Activated CD4-positive, CD25-positive, alpha-beta regulatory T cell (primary cell): Measurements from ENCODE around the gene RUNX1.

Source experiments
- DNase-seq, 4 experiments: peaks; one replicate each; lab custom pipeline; 2025; lab: John Stamatoyannopoulos, UW

RUNX1 gene

GRCh38 chr21:34846601-34847112 is 202.4 kb downstream of the RUNX1 start:
- DNase-seq, result no peak

- DNase-seq, result no peak
These were observed 203.3 kb downstream of the RUNX1 start for GRCh38 chr21:34845521-34846451.

- DNase-seq, result no peak
These were observed 204.2 kb downstream of the RUNX1 start for GRCh38 chr21:34844924-34845238.

GRCh38 chr21:34844013-34844923 is 204.8 kb downstream of the RUNX1 start:
- DNase-seq, result no peak

GRCh38 chr21:34843562-34843961 is 205.5 kb downstream of the RUNX1 start:
- no peak for DNase-seq

- no peak for DNase-seq
These were observed 207.9 kb downstream of the RUNX1 start for GRCh38 chr21:34841154-34841553.

GRCh38 chr21:34840693-34841092 is 208.4 kb downstream of the RUNX1 start:
- DNase-seq, result no peak

GRCh38 chr21:34838956-34839820 is 209.9 kb downstream of the RUNX1 start:
- no peak for DNase-seq

- no peak for DNase-seq
These were observed 212.1 kb downstream of the RUNX1 start for GRCh38 chr21:34836933-34837505.

- no peak for DNase-seq
These were observed 212.8 kb downstream of the RUNX1 start for GRCh38 chr21:34836103-34836932.

- DNase-seq, result no peak
These were observed 213.6 kb downstream of the RUNX1 start for GRCh38 chr21:34835526-34835925.

- DNase-seq, result no peak
These were observed 214.1 kb downstream of the RUNX1 start for GRCh38 chr21:34834852-34835501.

- no peak for DNase-seq
These were observed 214.8 kb downstream of the RUNX1 start for GRCh38 chr21:34834290-34834689.

- no peak for DNase-seq
These were observed 215.6 kb downstream of the RUNX1 start for GRCh38 chr21:34833465-34833864.

GRCh38 chr21:34830386-34831170 is 218.5 kb downstream of the RUNX1 start:
- no peak for DNase-seq

GRCh38 chr21:34827445-34828235 is 221.5 kb downstream of the RUNX1 start:
- DNase-seq, result no peak

- no peak for DNase-seq
These were observed 222.3 kb downstream of the RUNX1 start for GRCh38 chr21:34826836-34827235.

- DNase-seq, result no peak
These were observed 223.1 kb downstream of the RUNX1 start for GRCh38 chr21:34825948-34826548.
